ENCODE measurements around the gene ITFG2.

- TF ChIP-seq CTCF (conservative IDR thresholded peaks at IDR 0.05; ENCODE audit: low read depth in 2 of 2) = no peak
- no peak for TF ChIP-seq POLR2AphosphoS5 (IDR thresholded peaks at IDR 0.05; ENCODE audit: low read depth)
- no peak for TF ChIP-seq EZH2 (IDR thresholded peaks at IDR 0.05; ENCODE audit: low read depth, unreplicated experiment)
- no peak for TF ChIP-seq CREB1 (CRISPR knock-in tag; IDR thresholded peaks at IDR 0.05; ENCODE audit: low read depth)
- TF ChIP-seq EZH2phosphoT487 (IDR thresholded peaks at IDR 0.05; ENCODE audit: unreplicated experiment) = no peak
- TF ChIP-seq ZNF114 (CRISPR knock-in tag; IDR thresholded peaks at IDR 0.05) = no peak
Measured at GRCh38 chr12:2803635-2804392, 8.7 kb upstream of the ITFG2 start.

Data from GM23338 (cell line).